Karpas-422 (cell line): Measurements from ENCODE around the gene OR2G6. TPM values are rescaled to one million over a fixed set of nuclear protein-coding genes. Genes with fewer than 3 reads are reported as not detected.
"Not testable (repeated sequence)": the region's sequence is repeated elsewhere in the genome, so short reads cannot be mapped to it uniquely, and the experiment has no call there.

Experiments
- DNase-seq: peaks from one replicate; pipeline ENCODE4 v3.0.0-alpha.2; 2015
- H2AFZ ChIP-seq: fragments of 200-600 bp; sonication (generic); 2 replicates; pipeline ENCODE4 v1.6.1; 2014; ENCODE audit warnings: antibody characterized with exemption, low read length, mixed read lengths
- H3K27ac ChIP-seq: fragments of 200-600 bp; sonication (generic); 2 replicates; pipeline ENCODE4 v1.5.1; 2014; ENCODE audit warnings: mild to moderate bottlenecking, low read length, moderate library complexity
- H3K27me3 ChIP-seq: fragments of 200-600 bp; sonication (generic); 2 replicates; pipeline ENCODE4 v1.6.1; 2014; ENCODE audit warnings: low read length, mixed read lengths
- H3K36me3 ChIP-seq: fragments of 200-600 bp; sonication (generic); 2 replicates; pipeline ENCODE4 v1.6.1; 2014; ENCODE audit warnings: low read length, mixed read lengths; ENCODE audit not compliant: insufficient read depth
- H3K4me1 ChIP-seq: fragments of 200-600 bp; sonication (generic); 2 replicates; pipeline ENCODE4 v1.6.1; 2014; ENCODE audit warnings: mild to moderate bottlenecking, low read length, mixed read lengths
- H3K4me2 ChIP-seq: fragments of 200-600 bp; sonication (generic); 2 replicates; pipeline ENCODE4 v1.6.1; 2014; ENCODE audit warnings: low read length, low read depth, mild to moderate bottlenecking; ENCODE audit not compliant: poor library complexity, severe bottlenecking
- H3K4me3 ChIP-seq: fragments of 200-600 bp; sonication (generic); 2 replicates; pipeline ENCODE4 v1.5.1; 2014; ENCODE audit warnings: mild to moderate bottlenecking, antibody characterized with exemption, low read length, mixed read lengths
- H3K79me2 ChIP-seq: fragments of 200-600 bp; sonication (generic); 2 replicates; pipeline ENCODE4 v1.6.1; 2014; ENCODE audit warnings: mild to moderate bottlenecking, low read length, mixed read lengths
- H3K9ac ChIP-seq: fragments of 200-600 bp; sonication (generic); 2 replicates; pipeline ENCODE4 v1.6.0; 2014; ENCODE audit warnings: low read length
- H3K9me2 ChIP-seq: fragments of 200-600 bp; sonication (generic), shearing (Covaris generic); replicated peaks from 2 replicates; pipeline ENCODE4 v1.6.0; 2014; ENCODE audit warnings: mild to moderate bottlenecking, low read length, moderate library complexity; ENCODE audit not compliant: insufficient read depth
- H3K9me3 ChIP-seq: fragments of 300-700, 200-600 bp; sonication (generic); 2 replicates; pipeline ENCODE4 v1.6.1; 2014; ENCODE audit warnings: low read length, mixed read lengths
- H4K20me1 ChIP-seq: fragments of 200-600 bp; sonication (generic); 2 replicates; pipeline ENCODE4 v1.6.1; 2014; ENCODE audit warnings: mild to moderate bottlenecking, antibody characterized with exemption, low read length, low read depth; ENCODE audit not compliant: insufficient read depth
- total RNA-seq: library from RNA; depleted of rRNA; stranded (reverse); fragments of >200 nt; shearing (Covaris generic); gene quantifications from 2 replicates; pipeline ENCODE4 v1.2.3, GENCODE V29; 2014; ENCODE audit warnings: low replicate concordance

OR2G6 gene
- total RNA-seq, 1 experiment from 2014 or later: not detected

DNA sequence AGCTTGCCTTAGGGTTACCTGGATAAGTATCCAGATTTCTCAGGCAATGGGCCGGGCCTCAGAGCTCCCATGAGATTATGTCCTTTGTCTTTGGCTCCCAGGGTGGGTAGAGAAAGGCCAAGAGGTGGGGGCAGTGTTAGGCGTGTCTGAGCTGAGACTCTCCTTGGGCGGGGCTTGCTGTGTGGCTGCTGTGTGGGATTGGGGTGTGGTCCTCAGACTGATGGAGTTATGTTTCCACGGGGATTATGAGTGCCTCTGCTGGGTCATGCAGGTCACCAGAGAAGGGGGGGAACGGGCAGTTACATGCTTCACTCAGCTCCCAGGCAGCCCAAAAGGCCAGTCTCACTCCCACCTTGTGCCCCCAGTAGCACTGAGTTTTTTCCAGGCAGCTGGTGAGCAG lies 11.2 kb upstream of the OR2G6 start:
- H4K20me1 ChIP-seq, DNase-seq, H3K4me3 ChIP-seq, H3K9me2 ChIP-seq, H3K27me3 ChIP-seq, H3K79me2 ChIP-seq, H3K9ac ChIP-seq, H3K4me2 ChIP-seq, H3K9me3 ChIP-seq, H3K27ac ChIP-seq, H3K4me1 ChIP-seq, H3K36me3 ChIP-seq, H2AFZ ChIP-seq: not testable (repeated sequence)

GRCh38 chr1:248500305-248501035 lies 7.4 kb upstream of the OR2G6 start:
- not testable (repeated sequence) for H3K9ac ChIP-seq, H3K9me2 ChIP-seq, H3K4me2 ChIP-seq, H3K27ac ChIP-seq, H3K79me2 ChIP-seq, H3K9me3 ChIP-seq, H3K27me3 ChIP-seq, H3K36me3 ChIP-seq, H4K20me1 ChIP-seq, DNase-seq, H2AFZ ChIP-seq, H3K4me3 ChIP-seq, H3K4me1 ChIP-seq

DNA sequence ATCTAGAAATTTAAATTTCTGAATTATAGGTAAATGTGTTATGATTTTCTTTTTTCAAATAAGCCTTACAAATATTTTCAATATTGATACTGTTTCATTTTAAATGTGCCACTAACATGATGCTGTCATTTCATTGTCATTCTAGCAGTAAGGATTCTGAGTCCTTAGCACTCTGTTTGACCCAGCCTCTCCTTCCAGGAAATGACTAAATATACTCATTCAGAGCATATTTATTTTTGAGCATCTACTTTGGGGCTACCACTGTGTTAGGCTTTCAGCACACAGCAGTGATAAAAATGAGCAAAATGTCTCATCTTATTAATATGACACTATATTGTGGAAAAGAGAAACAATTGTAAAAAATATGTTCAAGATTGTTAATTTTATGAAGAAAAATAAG lies 2.3 kb downstream of the OR2G6 start:
- not testable (repeated sequence) for H2AFZ ChIP-seq, DNase-seq, H3K27me3 ChIP-seq, H3K9ac ChIP-seq, H3K4me1 ChIP-seq, H3K79me2 ChIP-seq, H3K9me3 ChIP-seq, H3K9me2 ChIP-seq, H3K27ac ChIP-seq, H3K4me3 ChIP-seq, H4K20me1 ChIP-seq, H3K4me2 ChIP-seq, H3K36me3 ChIP-seq

DNA sequence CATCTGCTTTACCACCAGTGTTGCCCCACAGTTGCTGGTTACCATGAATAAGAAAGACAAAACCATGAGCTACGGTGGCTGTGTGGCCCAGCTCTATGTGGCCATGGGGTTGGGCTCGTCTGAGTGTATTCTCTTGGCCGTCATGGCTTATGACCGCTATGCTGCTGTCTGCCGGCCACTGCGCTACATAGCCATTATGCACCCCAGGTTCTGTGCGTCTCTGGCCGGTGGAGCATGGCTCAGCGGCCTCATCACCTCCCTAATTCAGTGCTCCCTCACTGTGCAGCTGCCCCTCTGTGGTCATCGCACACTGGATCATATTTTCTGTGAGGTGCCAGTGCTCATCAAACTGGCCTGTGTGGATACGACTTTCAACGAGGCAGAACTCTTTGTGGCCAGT lies 14.0 kb downstream of the OR2G6 start:
- H3K9me2 ChIP-seq: no peaks in the 10 kb centered on the region
- H3K27ac ChIP-seq: no peak overlapping the region
- DNase-seq: no peak
- no peaks in the 10 kb centered on the region for H4K20me1 ChIP-seq
- H3K4me1 ChIP-seq: no peaks in the 10 kb centered on the region
- H3K4me2 ChIP-seq: no peak overlapping the region
- H3K4me3 ChIP-seq: no peak overlapping the region
- no peak overlapping the region for H3K9ac ChIP-seq
- H2AFZ ChIP-seq: no peak overlapping the region
- no peaks in the 10 kb centered on the region for H3K9me3 ChIP-seq
- no peaks in the 10 kb centered on the region for H3K79me2 ChIP-seq
- no peaks in the 10 kb centered on the region for H3K36me3 ChIP-seq
- H3K27me3 ChIP-seq: no peaks in the 10 kb centered on the region

DNA sequence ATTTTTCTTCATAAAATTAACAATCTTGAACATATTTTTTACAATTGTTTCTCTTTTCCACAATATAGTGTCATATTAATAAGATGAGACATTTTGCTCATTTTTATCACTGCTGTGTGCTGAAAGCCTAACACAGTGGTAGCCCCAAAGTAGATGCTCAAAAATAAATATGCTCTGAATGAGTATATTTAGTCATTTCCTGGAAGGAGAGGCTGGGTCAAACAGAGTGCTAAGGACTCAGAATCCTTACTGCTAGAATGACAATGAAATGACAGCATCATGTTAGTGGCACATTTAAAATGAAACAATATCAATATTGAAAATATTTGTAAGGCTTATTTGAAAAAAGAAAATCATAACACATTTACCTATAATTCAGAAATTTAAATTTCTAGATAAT lies 29.6 kb downstream of the OR2G6 start:
- not testable (repeated sequence) for H3K27ac ChIP-seq, H3K4me3 ChIP-seq, H3K9ac ChIP-seq, H3K9me2 ChIP-seq, H3K79me2 ChIP-seq, H3K4me2 ChIP-seq, DNase-seq, H3K9me3 ChIP-seq, H4K20me1 ChIP-seq, H3K36me3 ChIP-seq, H3K4me1 ChIP-seq, H3K27me3 ChIP-seq, H2AFZ ChIP-seq

- H3K27ac ChIP-seq, H3K9me3 ChIP-seq, H3K4me1 ChIP-seq, H3K9me2 ChIP-seq, H4K20me1 ChIP-seq, DNase-seq, H3K79me2 ChIP-seq, H3K9ac ChIP-seq, H3K4me3 ChIP-seq, H3K36me3 ChIP-seq, H3K4me2 ChIP-seq, H2AFZ ChIP-seq, H3K27me3 ChIP-seq: not testable (repeated sequence)
These were observed 39.5 kb downstream of the OR2G6 start for GRCh38 chr1:248547383-248547782.

GRCh38 chr1:248551027-248551426 lies 43.2 kb downstream of the OR2G6 start:
- not testable (repeated sequence) for H3K27me3 ChIP-seq, H3K36me3 ChIP-seq, H4K20me1 ChIP-seq, H3K4me2 ChIP-seq, H3K9me3 ChIP-seq, H2AFZ ChIP-seq, H3K79me2 ChIP-seq, H3K9me2 ChIP-seq, H3K27ac ChIP-seq, H3K9ac ChIP-seq, DNase-seq, H3K4me3 ChIP-seq, H3K4me1 ChIP-seq

GRCh38 chr1:248562672-248563071 lies 54.8 kb downstream of the OR2G6 start, which contains the start of gene OR2T29:
Gene OR2T29 (minus strand): TSS chr1:248562772. CDS start chr1:248559491, 3,281 bp downstream.
- H3K36me3 ChIP-seq, H3K4me3 ChIP-seq, H3K9ac ChIP-seq, H2AFZ ChIP-seq, H3K9me3 ChIP-seq, DNase-seq, H3K79me2 ChIP-seq, H3K9me2 ChIP-seq, H3K27ac ChIP-seq, H3K27me3 ChIP-seq, H3K4me2 ChIP-seq, H3K4me1 ChIP-seq, H4K20me1 ChIP-seq: not testable (repeated sequence)
